WTC11 (cell line): ENCODE data around the gene INO80E. TPM values are rescaled to one million over a fixed set of nuclear protein-coding genes. Genes with fewer than 3 reads are reported as not detected.

Source experiments
- ATF1 ChIP-seq: sonication (generic); formaldehyde crosslinking; IDR thresholded peaks from 2 replicates; pipeline ENCODE4 v1.8.1; 2023; ENCODE audit warnings: mild to moderate bottlenecking, moderate library complexity, missing genetic modification reagents
- CREB1 ChIP-seq: sonication (generic); formaldehyde crosslinking; IDR thresholded peaks from 2 replicates; pipeline ENCODE4 v1.8.0; 2023; ENCODE audit warnings: mild to moderate bottlenecking, missing genetic modification reagents
- ETV6 ChIP-seq: sonication (generic); formaldehyde crosslinking; IDR thresholded peaks from 2 replicates; pipeline ENCODE4 v1.8.1; 2022; ENCODE audit warnings: mild to moderate bottlenecking, missing genetic modification reagents
- GABPB1 ChIP-seq: sonication (generic); formaldehyde crosslinking; IDR thresholded peaks from 2 replicates; pipeline ENCODE4 v1.8.1; 2023; ENCODE audit warnings: mild to moderate bottlenecking, missing genetic modification reagents
- HMGA2 ChIP-seq: fragments of 250-450 bp; sonication (Bioruptor Pico); IDR thresholded peaks from 2 replicates; pipeline ENCODE4 v1.4.0; 2021; ENCODE audit warnings: mild to moderate bottlenecking, moderate library complexity
- JAZF1 ChIP-seq: fragments of 250-450 bp; sonication (Bioruptor Pico); IDR thresholded peaks from 2 replicates; pipeline ENCODE4 v1.9.0; 2021; ENCODE audit warnings: moderate library complexity, mild to moderate bottlenecking, inconsistent platforms
- JUN ChIP-seq: sonication (generic); formaldehyde crosslinking; IDR thresholded peaks from 2 replicates; pipeline ENCODE4 v1.8.0; 2023; ENCODE audit warnings: mild to moderate bottlenecking, missing genetic modification reagents
- MYBL2 ChIP-seq: sonication (generic); formaldehyde crosslinking; IDR thresholded peaks from 2 replicates; pipeline ENCODE4 v1.8.1; 2023; ENCODE audit warnings: mild to moderate bottlenecking, moderate library complexity, missing genetic modification reagents
- NFE2L1 ChIP-seq: sonication (generic); formaldehyde crosslinking; IDR thresholded peaks from 2 replicates; pipeline ENCODE4 v1.8.1; 2023; ENCODE audit warnings: missing genetic modification reagents
- NR3C1 ChIP-seq: sonication (generic); formaldehyde crosslinking; conservative IDR thresholded peaks from 2 replicates; pipeline ENCODE4 v1.8.1; 2023; ENCODE audit warnings: low read depth, mild to moderate bottlenecking, missing genetic modification reagents
- RELA ChIP-seq: sonication (generic); formaldehyde crosslinking; IDR thresholded peaks from 2 replicates; pipeline ENCODE4 v1.8.1; 2022; ENCODE audit warnings: missing genetic modification reagents, mild to moderate bottlenecking, borderline replicate concordance
- SMAD3 ChIP-seq: sonication (generic); formaldehyde crosslinking; IDR thresholded peaks from 2 replicates; pipeline ENCODE4 v1.8.0; 2022; ENCODE audit warnings: missing genetic modification reagents, mild to moderate bottlenecking, borderline replicate concordance
- TEAD4 ChIP-seq: sonication (generic); formaldehyde crosslinking; IDR thresholded peaks from 2 replicates; pipeline ENCODE4 v1.8.0; 2022; ENCODE audit warnings: mild to moderate bottlenecking, missing genetic modification reagents
- ZNF138 ChIP-seq: sonication (generic); formaldehyde crosslinking; conservative IDR thresholded peaks from 2 replicates; pipeline ENCODE4 v1.8.1; 2022; ENCODE audit warnings: mild to moderate bottlenecking, moderate library complexity, missing genetic modification reagents
- ZNF232 ChIP-seq: sonication (generic); formaldehyde crosslinking; IDR thresholded peaks from 2 replicates; pipeline ENCODE4 v1.8.0; 2022; ENCODE audit warnings: mild to moderate bottlenecking, missing genetic modification reagents
- total RNA-seq: library from RNA; stranded (reverse); gene quantifications from 3 replicates; pipeline ENCODE4 v1.2.3, GENCODE V29; 2021
- TF ChIP-seq, protein P1 (sequence below): sonication (generic); formaldehyde crosslinking; IDR thresholded peaks from 2 replicates; pipeline ENCODE4 v1.8.1; 2022; ENCODE audit warnings: low read depth, missing genetic modification reagents, borderline replicate concordance
- TF ChIP-seq, protein P2 (sequence below): sonication (generic); formaldehyde crosslinking; IDR thresholded peaks from 2 replicates; pipeline ENCODE4 v1.8.1; 2023; ENCODE audit warnings: mild to moderate bottlenecking, missing genetic modification reagents, borderline replicate concordance
- TF ChIP-seq, protein P3 (sequence below): sonication (generic); formaldehyde crosslinking; IDR thresholded peaks from 2 replicates; pipeline ENCODE4 v1.8.0; 2022; ENCODE audit warnings: mild to moderate bottlenecking, missing genetic modification reagents
- TF ChIP-seq, protein P4 (sequence below): sonication (generic); formaldehyde crosslinking; IDR thresholded peaks from 2 replicates; pipeline ENCODE4 v1.8.0; 2022; ENCODE audit warnings: mild to moderate bottlenecking, missing genetic modification reagents
- TF ChIP-seq, protein P5 (sequence below): sonication (generic); formaldehyde crosslinking; IDR thresholded peaks from 2 replicates; pipeline ENCODE4 v1.8.1; 2023; ENCODE audit warnings: mild to moderate bottlenecking, moderate library complexity, missing genetic modification reagents
- TF ChIP-seq, protein P6 (sequence below): sonication (generic); formaldehyde crosslinking; IDR thresholded peaks from 2 replicates; pipeline ENCODE4 v1.8.0; 2022; ENCODE audit warnings: mild to moderate bottlenecking, missing genetic modification reagents
- TF ChIP-seq, protein P7 (sequence below): fragments of 250-450 bp; sonication (Bioruptor Pico); IDR thresholded peaks from 2 replicates; pipeline ENCODE4 v1.9.0; 2021; ENCODE audit warnings: mild to moderate bottlenecking
- TF ChIP-seq, protein P8 (sequence below): sonication (generic); formaldehyde crosslinking; IDR thresholded peaks from 2 replicates; pipeline ENCODE4 v1.8.1; 2023; ENCODE audit warnings: mild to moderate bottlenecking, missing genetic modification reagents, moderate library complexity

INO80E gene
- total RNA-seq, 1 experiment from 2014 or later: 101 TPM

DNA sequence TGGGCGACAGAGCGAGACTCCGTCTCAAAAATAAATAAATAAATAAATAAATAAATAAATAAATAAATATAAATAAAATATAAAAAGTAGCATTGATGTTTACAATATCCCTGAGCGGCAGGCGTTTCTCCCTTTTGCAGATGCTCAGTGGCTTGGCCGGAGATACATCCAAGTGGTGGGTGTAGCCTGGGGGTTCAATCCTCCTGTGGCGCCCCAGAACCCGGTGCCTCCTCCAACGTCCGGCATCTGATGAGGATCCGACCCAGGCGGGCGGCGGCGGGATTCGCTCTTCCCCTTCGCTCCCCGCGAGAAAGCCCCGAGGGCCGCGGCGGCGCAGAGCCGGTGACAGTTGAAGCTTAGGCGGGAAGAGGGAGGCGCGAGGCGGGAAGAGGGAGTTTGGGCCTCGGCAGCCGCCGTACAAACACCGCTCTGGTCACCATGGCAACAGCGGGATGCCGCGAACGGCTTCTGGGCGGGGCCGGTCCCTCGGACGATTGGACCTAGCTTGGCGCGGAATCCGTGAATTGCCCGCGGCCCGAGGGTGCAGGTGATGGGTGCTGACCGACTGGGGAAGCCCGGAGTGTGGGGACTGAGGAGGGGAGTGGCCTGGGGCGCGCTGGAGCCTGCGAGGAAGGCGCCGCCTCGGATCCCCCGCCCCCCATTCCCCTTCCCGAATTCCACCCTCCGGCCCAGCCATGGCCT, 56.8 kb downstream of the INO80E start (continued):
- TF ChIP-seq, protein P1, sequence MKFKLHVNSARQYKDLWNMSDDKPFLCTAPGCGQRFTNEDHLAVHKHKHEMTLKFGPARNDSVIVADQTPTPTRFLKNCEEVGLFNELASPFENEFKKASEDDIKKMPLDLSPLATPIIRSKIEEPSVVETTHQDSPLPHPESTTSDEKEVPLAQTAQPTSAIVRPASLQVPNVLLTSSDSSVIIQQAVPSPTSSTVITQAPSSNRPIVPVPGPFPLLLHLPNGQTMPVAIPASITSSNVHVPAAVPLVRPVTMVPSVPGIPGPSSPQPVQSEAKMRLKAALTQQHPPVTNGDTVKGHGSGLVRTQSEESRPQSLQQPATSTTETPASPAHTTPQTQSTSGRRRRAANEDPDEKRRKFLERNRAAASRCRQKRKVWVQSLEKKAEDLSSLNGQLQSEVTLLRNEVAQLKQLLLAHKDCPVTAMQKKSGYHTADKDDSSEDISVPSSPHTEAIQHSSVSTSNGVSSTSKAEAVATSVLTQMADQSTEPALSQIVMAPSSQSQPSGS (CRISPR knock-in tag): no peak
- TF ChIP-seq, protein P2, sequence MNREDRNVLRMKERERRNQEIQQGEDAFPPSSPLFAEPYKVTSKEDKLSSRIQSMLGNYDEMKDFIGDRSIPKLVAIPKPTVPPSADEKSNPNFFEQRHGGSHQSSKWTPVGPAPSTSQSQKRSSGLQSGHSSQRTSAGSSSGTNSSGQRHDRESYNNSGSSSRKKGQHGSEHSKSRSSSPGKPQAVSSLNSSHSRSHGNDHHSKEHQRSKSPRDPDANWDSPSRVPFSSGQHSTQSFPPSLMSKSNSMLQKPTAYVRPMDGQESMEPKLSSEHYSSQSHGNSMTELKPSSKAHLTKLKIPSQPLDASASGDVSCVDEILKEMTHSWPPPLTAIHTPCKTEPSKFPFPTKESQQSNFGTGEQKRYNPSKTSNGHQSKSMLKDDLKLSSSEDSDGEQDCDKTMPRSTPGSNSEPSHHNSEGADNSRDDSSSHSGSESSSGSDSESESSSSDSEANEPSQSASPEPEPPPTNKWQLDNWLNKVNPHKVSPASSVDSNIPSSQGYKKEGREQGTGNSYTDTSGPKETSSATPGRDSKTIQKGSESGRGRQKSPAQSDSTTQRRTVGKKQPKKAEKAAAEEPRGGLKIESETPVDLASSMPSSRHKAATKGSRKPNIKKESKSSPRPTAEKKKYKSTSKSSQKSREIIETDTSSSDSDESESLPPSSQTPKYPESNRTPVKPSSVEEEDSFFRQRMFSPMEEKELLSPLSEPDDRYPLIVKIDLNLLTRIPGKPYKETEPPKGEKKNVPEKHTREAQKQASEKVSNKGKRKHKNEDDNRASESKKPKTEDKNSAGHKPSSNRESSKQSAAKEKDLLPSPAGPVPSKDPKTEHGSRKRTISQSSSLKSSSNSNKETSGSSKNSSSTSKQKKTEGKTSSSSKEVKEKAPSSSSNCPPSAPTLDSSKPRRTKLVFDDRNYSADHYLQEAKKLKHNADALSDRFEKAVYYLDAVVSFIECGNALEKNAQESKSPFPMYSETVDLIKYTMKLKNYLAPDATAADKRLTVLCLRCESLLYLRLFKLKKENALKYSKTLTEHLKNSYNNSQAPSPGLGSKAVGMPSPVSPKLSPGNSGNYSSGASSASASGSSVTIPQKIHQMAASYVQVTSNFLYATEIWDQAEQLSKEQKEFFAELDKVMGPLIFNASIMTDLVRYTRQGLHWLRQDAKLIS: no peak
- TF ChIP-seq NR3C1 (no peak), MYBL2 (CRISPR knock-in tag) (peak; percentile 76), CREB1 (CRISPR knock-in tag) (peak; percentile 76; the same call in 1 of the 2 replicates), SMAD3 (CRISPR knock-in tag) (peak; percentile 85; the same call in 1 of the 2 replicates), ZNF232 (CRISPR knock-in tag) (peak; percentile 83), ETV6 (peak; percentile 82; the same call in 1 of the 2 replicates), NFE2L1 (peak; percentile 91; the same call in 1 of the 2 replicates), GABPB1 (CRISPR knock-in tag) (peak; percentile 82), TEAD4 (CRISPR knock-in tag) (0 out of 2 replicates have a peak, but pooled peaks have one; percentile 23), ZNF138 (CRISPR knock-in tag) (no peak), HMGA2 (CRISPR knock-in tag) (peak; percentile 52; the same call in 1 of the 2 replicates), ATF1 (CRISPR knock-in tag) (no peak), RELA (CRISPR knock-in tag) (no peak; the same call in 1 of the 2 replicates), JAZF1 (CRISPR knock-in tag) (no peak), JUN (CRISPR knock-in tag) (peak; percentile 23; the same call in 1 of the 2 replicates)
- TF ChIP-seq, protein P3, sequence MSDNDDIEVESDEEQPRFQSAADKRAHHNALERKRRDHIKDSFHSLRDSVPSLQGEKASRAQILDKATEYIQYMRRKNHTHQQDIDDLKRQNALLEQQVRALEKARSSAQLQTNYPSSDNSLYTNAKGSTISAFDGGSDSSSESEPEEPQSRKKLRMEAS (CRISPR knock-in tag): peak; percentile 98
- TF ChIP-seq, protein P4, sequence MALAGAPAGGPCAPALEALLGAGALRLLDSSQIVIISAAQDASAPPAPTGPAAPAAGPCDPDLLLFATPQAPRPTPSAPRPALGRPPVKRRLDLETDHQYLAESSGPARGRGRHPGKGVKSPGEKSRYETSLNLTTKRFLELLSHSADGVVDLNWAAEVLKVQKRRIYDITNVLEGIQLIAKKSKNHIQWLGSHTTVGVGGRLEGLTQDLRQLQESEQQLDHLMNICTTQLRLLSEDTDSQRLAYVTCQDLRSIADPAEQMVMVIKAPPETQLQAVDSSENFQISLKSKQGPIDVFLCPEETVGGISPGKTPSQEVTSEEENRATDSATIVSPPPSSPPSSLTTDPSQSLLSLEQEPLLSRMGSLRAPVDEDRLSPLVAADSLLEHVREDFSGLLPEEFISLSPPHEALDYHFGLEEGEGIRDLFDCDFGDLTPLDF: peak; percentile 86
- TF ChIP-seq, protein P5, sequence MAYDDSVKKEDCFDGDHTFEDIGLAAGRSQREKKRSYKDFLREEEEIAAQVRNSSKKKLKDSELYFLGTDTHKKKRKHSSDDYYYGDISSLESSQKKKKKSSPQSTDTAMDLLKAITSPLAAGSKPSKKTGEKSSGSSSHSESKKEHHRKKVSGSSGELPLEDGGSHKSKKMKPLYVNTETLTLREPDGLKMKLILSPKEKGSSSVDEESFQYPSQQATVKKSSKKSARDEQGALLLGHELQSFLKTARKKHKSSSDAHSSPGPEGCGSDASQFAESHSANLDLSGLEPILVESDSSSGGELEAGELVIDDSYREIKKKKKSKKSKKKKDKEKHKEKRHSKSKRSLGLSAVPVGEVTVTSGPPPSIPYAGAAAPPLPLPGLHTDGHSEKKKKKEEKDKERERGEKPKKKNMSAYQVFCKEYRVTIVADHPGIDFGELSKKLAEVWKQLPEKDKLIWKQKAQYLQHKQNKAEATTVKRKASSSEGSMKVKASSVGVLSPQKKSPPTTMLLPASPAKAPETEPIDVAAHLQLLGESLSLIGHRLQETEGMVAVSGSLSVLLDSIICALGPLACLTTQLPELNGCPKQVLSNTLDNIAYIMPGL: peak; percentile 42; the same call in 1 of the 2 replicates
- TF ChIP-seq, protein P6, sequence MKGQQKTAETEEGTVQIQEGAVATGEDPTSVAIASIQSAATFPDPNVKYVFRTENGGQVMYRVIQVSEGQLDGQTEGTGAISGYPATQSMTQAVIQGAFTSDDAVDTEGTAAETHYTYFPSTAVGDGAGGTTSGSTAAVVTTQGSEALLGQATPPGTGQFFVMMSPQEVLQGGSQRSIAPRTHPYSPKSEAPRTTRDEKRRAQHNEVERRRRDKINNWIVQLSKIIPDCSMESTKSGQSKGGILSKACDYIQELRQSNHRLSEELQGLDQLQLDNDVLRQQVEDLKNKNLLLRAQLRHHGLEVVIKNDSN (CRISPR knock-in tag): 0 out of 2 replicates have a peak, but pooled peaks have one; percentile 51
- TF ChIP-seq, protein P7, sequence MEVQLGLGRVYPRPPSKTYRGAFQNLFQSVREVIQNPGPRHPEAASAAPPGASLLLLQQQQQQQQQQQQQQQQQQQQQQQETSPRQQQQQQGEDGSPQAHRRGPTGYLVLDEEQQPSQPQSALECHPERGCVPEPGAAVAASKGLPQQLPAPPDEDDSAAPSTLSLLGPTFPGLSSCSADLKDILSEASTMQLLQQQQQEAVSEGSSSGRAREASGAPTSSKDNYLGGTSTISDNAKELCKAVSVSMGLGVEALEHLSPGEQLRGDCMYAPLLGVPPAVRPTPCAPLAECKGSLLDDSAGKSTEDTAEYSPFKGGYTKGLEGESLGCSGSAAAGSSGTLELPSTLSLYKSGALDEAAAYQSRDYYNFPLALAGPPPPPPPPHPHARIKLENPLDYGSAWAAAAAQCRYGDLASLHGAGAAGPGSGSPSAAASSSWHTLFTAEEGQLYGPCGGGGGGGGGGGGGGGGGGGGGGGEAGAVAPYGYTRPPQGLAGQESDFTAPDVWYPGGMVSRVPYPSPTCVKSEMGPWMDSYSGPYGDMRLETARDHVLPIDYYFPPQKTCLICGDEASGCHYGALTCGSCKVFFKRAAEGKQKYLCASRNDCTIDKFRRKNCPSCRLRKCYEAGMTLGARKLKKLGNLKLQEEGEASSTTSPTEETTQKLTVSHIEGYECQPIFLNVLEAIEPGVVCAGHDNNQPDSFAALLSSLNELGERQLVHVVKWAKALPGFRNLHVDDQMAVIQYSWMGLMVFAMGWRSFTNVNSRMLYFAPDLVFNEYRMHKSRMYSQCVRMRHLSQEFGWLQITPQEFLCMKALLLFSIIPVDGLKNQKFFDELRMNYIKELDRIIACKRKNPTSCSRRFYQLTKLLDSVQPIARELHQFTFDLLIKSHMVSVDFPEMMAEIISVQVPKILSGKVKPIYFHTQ (CRISPR knock-in tag): no peak
- TF ChIP-seq, protein P8, sequence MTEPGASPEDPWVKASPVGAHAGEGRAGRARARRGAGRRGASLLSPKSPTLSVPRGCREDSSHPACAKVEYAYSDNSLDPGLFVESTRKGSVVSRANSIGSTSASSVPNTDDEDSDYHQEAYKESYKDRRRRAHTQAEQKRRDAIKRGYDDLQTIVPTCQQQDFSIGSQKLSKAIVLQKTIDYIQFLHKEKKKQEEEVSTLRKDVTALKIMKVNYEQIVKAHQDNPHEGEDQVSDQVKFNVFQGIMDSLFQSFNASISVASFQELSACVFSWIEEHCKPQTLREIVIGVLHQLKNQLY (CRISPR knock-in tag): no peak
